PFSK-1 (cell line): ENCODE data around the gene MITD1.

ENCODE experiments used
- POLR2AphosphoS5 ChIP-seq: IDR thresholded peaks from 2 replicates; pipeline ENCODE4 v1.6.1; 2012; ENCODE audit warnings: low read depth, mild to moderate bottlenecking, control low read depth, low read length, moderate library complexity
- REST ChIP-seq, 2 experiments: IDR thresholded peaks; 2 replicates each; pipeline versions ENCODE4 v1.6.1 to v1.8.0; 2011 to 2012; ENCODE audit warnings: low read depth in 2 of 2, low read length in 2 of 2, control low read depth in 1 of 2, inconsistent platforms in 1 of 2, mild to moderate bottlenecking in 1 of 2, moderate library complexity in 1 of 2; ENCODE audit not compliant: insufficient read depth in 1 of 2
- SIN3A ChIP-seq: IDR thresholded peaks from 2 replicates; pipeline ENCODE4 v1.6.1; 2012; ENCODE audit warnings: mild to moderate bottlenecking, low read length, moderate library complexity, borderline replicate concordance; ENCODE audit not compliant: insufficient read depth
- TAF1 ChIP-seq: IDR thresholded peaks from 2 replicates; pipeline ENCODE4 v1.6.1; 2012; ENCODE audit warnings: low read length, control low read depth, borderline replicate concordance; ENCODE audit not compliant: insufficient read depth

- no peak for TF ChIP-seq POLR2AphosphoS5
- TF ChIP-seq TAF1, result no peak
- TF ChIP-seq REST (IDR thresholded peaks at IDR 0.05; ENCODE audit: insufficient read depth in 1 of 2, low read depth in 2 of 2, low read length in 2 of 2), result no peak
- TF ChIP-seq SIN3A, result no peak
Observed at GRCh38 chr2:99158599-99158998, 22.3 kb downstream of the MITD1 start.
